Peyer's patch (tissue), 4 donors: ENCODE results near the gene IFRD1. TPM values are rescaled to one million over a fixed set of nuclear protein-coding genes. Genes with fewer than 3 reads are reported as not detected.
"Not testable (repeated sequence)": the region's sequence is repeated elsewhere in the genome, so short reads cannot be mapped to it uniquely, and the experiment has no call there.

Source experiments
- DNase-seq, 3 donors: peaks; one replicate each; pipeline ENCODE4 v3.0.0-alpha.2; 2017 to 2019
- H3K27ac ChIP-seq, 4 donors: fragments of 200-600 bp; sonication (generic); one replicate each; pipeline ENCODE4 v1.5.1; 2016 to 2019
- H3K27me3 ChIP-seq, 2 donors: fragments of 200-600 bp; sonication (generic); one replicate each; pipeline ENCODE4 v1.5.1; 2019
- H3K36me3 ChIP-seq, 3 donors: fragments of 200-600 bp; sonication (generic); one replicate each; pipeline ENCODE4 v1.5.1; 2016 to 2019
- H3K4me1 ChIP-seq, 4 donors: fragments of 200-600 bp; sonication (generic); one replicate each; pipeline ENCODE4 v1.5.1; 2016 to 2019
- H3K4me3 ChIP-seq, 4 donors: fragments of 200-600 bp; sonication (generic); 1 replicate in 3 of 4; 2 replicates in 1 of 4; pipeline ENCODE4 v1.5.1; 2016 to 2019; ENCODE audit warnings: mild to moderate bottlenecking in 1 of 4
- H3K9me3 ChIP-seq, 4 donors: fragments of 200-600 bp; sonication (generic); one replicate each; pipeline ENCODE4 v1.5.1; 2016 to 2019; ENCODE audit warnings: mild to moderate bottlenecking in 1 of 4
- CTCF ChIP-seq, 6 experiments: fragments of 450-650 bp in 4 of 6; fragments of 200-600 bp in 2 of 6; sonication (generic) in 1 of 6; IDR thresholded peaks; one replicate each; pipeline ENCODE4 v1.5.1; 2017 to 2019; ENCODE audit warnings: antibody characterized with exemption in 6 of 6, mild to moderate bottlenecking in 3 of 6, moderate library complexity in 1 of 6
- POLR2A ChIP-seq, 2 donors: fragments of 450-650 bp; IDR thresholded peaks; one replicate each; pipeline ENCODE4 v1.5.1; 2017; ENCODE audit warnings: antibody characterized with exemption in 2 of 2, mild to moderate bottlenecking in 2 of 2, moderate library complexity in 2 of 2
- total RNA-seq, 4 donors: library from RNA; depleted of rRNA; stranded (reverse); fragments of >200 nt; gene quantifications; one replicate each; pipeline ENCODE4 v1.1.0, GENCODE V29; 2016

Gene IFRD1
- total RNA-seq, 4 donors from 2014 or later, result 52.0 to 109 (median 60.7) TPM

- H3K27ac ChIP-seq, result peak overlapping the region; percentile 97 to 100 (median 98)
- DNase-seq, result peak; percentile 93 to 97 (median 95)
- peaks cover 0 to 35% (median 4%) of the 10 kb centered on the region in 4 donors for H3K4me1 ChIP-seq
- peaks cover 0 to 5% (median 0%) of the 10 kb centered on the region in 3 donors for H3K36me3 ChIP-seq
- peak overlapping the region; percentile 79 to 99 (median 98) for H3K4me3 ChIP-seq
- TF ChIP-seq POLR2A (IDR thresholded peaks at IDR 0.05), result no peak
- no peak for TF ChIP-seq CTCF (IDR thresholded peaks at IDR 0.05)
- no peaks in the 10 kb centered on the region for H3K9me3 ChIP-seq
- no peaks in the 10 kb centered on the region for H3K27me3 ChIP-seq
These were observed 824 bp downstream of the IFRD1 start for GRCh38 chr7:112450807-112451761.

GRCh38 chr7:112452102-112452888 lies 2.0 kb downstream of the IFRD1 start:
- no peaks in the 10 kb centered on the region for H3K27me3 ChIP-seq
- peak overlapping the region; percentile 70 to 99 (median 97) for H3K27ac ChIP-seq
- H3K9me3 ChIP-seq, result no peaks in the 10 kb centered on the region
- H3K4me3 ChIP-seq, result peak overlapping the region in 2 of 4 donors; percentile 79 to 99
- H3K36me3 ChIP-seq, result peaks cover 0 to 17% (median 0%) of the 10 kb centered on the region in 3 donors
- H3K4me1 ChIP-seq, result peaks cover 0 to 35% (median 4%) of the 10 kb centered on the region in 4 donors
- peak in 2 of 3 donors; percentile 49 to 60 for DNase-seq
- TF ChIP-seq CTCF (IDR thresholded peaks at IDR 0.05) (peak in 3 of 6 experiments; percentile 15 to 40 (median 35)), POLR2A (IDR thresholded peaks at IDR 0.05) (peak in 1 of 2 donors; percentile 20)

- H3K27me3 ChIP-seq, result no peaks in the 10 kb centered on the region
- H3K4me3 ChIP-seq, result peak overlapping the region in 2 of 4 donors; percentile 8 to 79
- DNase-seq, result no peak
- H3K4me1 ChIP-seq, result peaks cover 0 to 31% (median 4%) of the 10 kb centered on the region in 4 donors
- peak overlapping the region in 1 of 4 donors; percentile 97 for H3K27ac ChIP-seq
- TF ChIP-seq POLR2A (IDR thresholded peaks at IDR 0.05), result no peak
- TF ChIP-seq CTCF (IDR thresholded peaks at IDR 0.05), result no peak
- H3K36me3 ChIP-seq, result peaks cover 0 to 30% (median 0%) of the 10 kb centered on the region in 3 donors
- H3K9me3 ChIP-seq, result no peaks in the 10 kb centered on the region
These were observed 3.4 kb downstream of the IFRD1 start for GRCh38 chr7:112453505-112454171.

GRCh38 chr7:112454191-112454590 lies 3.9 kb downstream of the IFRD1 start:
- H3K4me3 ChIP-seq, H3K27me3 ChIP-seq, H3K9me3 ChIP-seq, DNase-seq, H3K27ac ChIP-seq: not testable (repeated sequence)
- Histone ChIP-seq H3K4me1 (peaks cover 0 to 25% (median 4%) of the 10 kb centered on the region in 4 donors), H3K36me3 (peaks cover 0 to 36% (median 0%) of the 10 kb centered on the region in 3 donors)

- H3K27ac ChIP-seq, result no peak overlapping the region
- no peak for DNase-seq
- no peaks in the 10 kb centered on the region for H3K9me3 ChIP-seq
- H3K4me3 ChIP-seq, result no peak overlapping the region
- H3K36me3 ChIP-seq, result peaks cover 0 to 88% (median 0%) of the 10 kb centered on the region in 3 donors
- peaks cover 0 to 5% (median 0%) of the 10 kb centered on the region in 4 donors for H3K4me1 ChIP-seq
- TF ChIP-seq CTCF (IDR thresholded peaks at IDR 0.05) (no peak), POLR2A (IDR thresholded peaks at IDR 0.05) (no peak)
- no peaks in the 10 kb centered on the region for H3K27me3 ChIP-seq
These were observed 9.4 kb downstream of the IFRD1 start for GRCh38 chr7:112459645-112460044.
